H9 (cell line): Measurements from ENCODE around the gene RDH5. TPM values are rescaled to one million over a fixed set of nuclear protein-coding genes. Genes with fewer than 3 reads are reported as not detected.

Experiments
- DNase-seq: peaks from one replicate; pipeline ENCODE4 v3.0.0-alpha.2; 2017
- H2AFZ ChIP-seq: one replicate; pipeline ENCODE4 v1.6.1; 2013; ENCODE audit warnings: mild to moderate bottlenecking, low read length, control low read depth, moderate library complexity
- H2AK5ac ChIP-seq: 2 replicates; pipeline ENCODE4 v1.6.1; 2013; ENCODE audit warnings: low read length, control low read depth, mixed read lengths; ENCODE audit not compliant: insufficient read length
- H2BK120ac ChIP-seq: one replicate; pipeline ENCODE4 v1.6.1; 2013; ENCODE audit warnings: low read depth, mild to moderate bottlenecking, low read length, control low read depth, inconsistent platforms; ENCODE audit not compliant: poor library complexity, severe bottlenecking
- H2BK12ac ChIP-seq: 2 replicates; pipeline ENCODE4 v1.6.1; 2013; ENCODE audit warnings: low read length, control low read depth, mixed read lengths, low read depth; ENCODE audit not compliant: insufficient read length
- H2BK15ac ChIP-seq: 2 replicates; pipeline ENCODE4 v1.6.1; 2013; ENCODE audit warnings: low read depth, low read length, control low read depth
- H2BK20ac ChIP-seq: one replicate; pipeline ENCODE4 v1.6.1; 2013; ENCODE audit warnings: low read depth, mild to moderate bottlenecking, low read length, control low read depth, inconsistent platforms; ENCODE audit not compliant: poor library complexity, severe bottlenecking
- H2BK5ac ChIP-seq: 2 replicates; pipeline ENCODE4 v1.6.1; 2013; ENCODE audit warnings: low read length, control low read depth, mixed read lengths; ENCODE audit not compliant: insufficient read length
- H3K14ac ChIP-seq: 2 replicates; pipeline ENCODE4 v1.6.1; 2013; ENCODE audit warnings: low read length, control low read depth; ENCODE audit not compliant: insufficient read depth
- H3K18ac ChIP-seq: 2 replicates; pipeline ENCODE4 v1.6.1; 2013; ENCODE audit warnings: low read depth, mild to moderate bottlenecking, mixed read lengths, low read length, control low read depth; ENCODE audit not compliant: insufficient read length
- H3K23ac ChIP-seq: 2 replicates; pipeline ENCODE4 v1.6.1; 2013; ENCODE audit warnings: low read length, control low read depth, mixed read lengths, low read depth; ENCODE audit not compliant: insufficient read length
- H3K23me2 ChIP-seq: 2 replicates; pipeline ENCODE4 v1.6.1; 2013; ENCODE audit warnings: low read depth, mild to moderate bottlenecking, mixed read lengths, low read length, control low read depth; ENCODE audit not compliant: insufficient read length, poor library complexity, severe bottlenecking
- H3K27ac ChIP-seq: 2 replicates; pipeline ENCODE4 v1.5.1; 2013; ENCODE audit warnings: low read length, control low read depth, mixed read lengths, low read depth; ENCODE audit not compliant: insufficient read length
- H3K27me3 ChIP-seq: 2 replicates; pipeline ENCODE4 v1.6.1; 2013; ENCODE audit warnings: low read length, control low read depth, inconsistent platforms; ENCODE audit not compliant: insufficient read depth
- H3K4ac ChIP-seq: 2 replicates; pipeline ENCODE4 v1.6.1; 2013; ENCODE audit warnings: low read depth, mild to moderate bottlenecking, control low read depth, inconsistent platforms, low read length, moderate library complexity
- H3K4me1 ChIP-seq: 2 replicates; pipeline ENCODE4 v1.6.1; 2013; ENCODE audit warnings: low read length, control low read depth, inconsistent platforms; ENCODE audit not compliant: insufficient read depth
- H3K4me2 ChIP-seq: 2 replicates; pipeline ENCODE4 v1.6.1; 2013; ENCODE audit warnings: low read length, control low read depth, mixed read lengths; ENCODE audit not compliant: insufficient read length, insufficient read depth
- H3K56ac ChIP-seq: 2 replicates; pipeline ENCODE4 v1.6.1; 2013; ENCODE audit warnings: low read depth, mild to moderate bottlenecking, mixed read lengths, low read length, control low read depth; ENCODE audit not compliant: insufficient read length
- H3K79me1 ChIP-seq: 2 replicates; pipeline ENCODE4 v1.6.1; 2013; ENCODE audit warnings: low read depth, mild to moderate bottlenecking, moderate library complexity, low read length, control low read depth, inconsistent platforms; ENCODE audit not compliant: insufficient read depth, poor library complexity, severe bottlenecking
- H3K79me2 ChIP-seq: 2 replicates; pipeline ENCODE4 v1.6.1; 2013; ENCODE audit warnings: low read length, control low read depth, inconsistent platforms; ENCODE audit not compliant: insufficient read depth
- H3K9ac ChIP-seq: 2 replicates; pipeline ENCODE4 v1.6.1; 2013; ENCODE audit warnings: low read length, control low read depth, mixed read lengths; ENCODE audit not compliant: insufficient read length; ENCODE audit errors: extremely low read depth
- H3K9me3 ChIP-seq: one replicate; pipeline ENCODE4 v1.6.1; 2013; ENCODE audit warnings: low read depth, low read length, inconsistent platforms; ENCODE audit not compliant: control insufficient read depth
- H3T11ph ChIP-seq: one replicate; pipeline ENCODE4 v1.6.1; 2013; ENCODE audit warnings: mild to moderate bottlenecking, low read length, control low read depth, inconsistent platforms
- H4K20me1 ChIP-seq: one replicate; pipeline ENCODE4 v1.6.1; 2013; ENCODE audit not compliant: control insufficient read depth, insufficient read length, insufficient read depth
- H4K5ac ChIP-seq: 2 replicates; pipeline ENCODE4 v1.6.1; 2013; ENCODE audit warnings: low read depth, mild to moderate bottlenecking, mixed read lengths, low read length, control low read depth; ENCODE audit not compliant: insufficient read length
- H4K8ac ChIP-seq: replicated peaks from 2 replicates; pipeline ENCODE4 v1.6.1; 2013; ENCODE audit warnings: low read length, control low read depth, mixed read lengths, low read depth; ENCODE audit not compliant: insufficient read length
- H4K91ac ChIP-seq: 2 replicates; pipeline ENCODE4 v1.6.1; 2013; ENCODE audit warnings: low read depth, mild to moderate bottlenecking, moderate library complexity, mixed read lengths, low read length, control low read depth; ENCODE audit not compliant: insufficient read length
- H3K27ac Mint-ChIP-seq, 3 experiments: 2 replicates in 2 of 3; 3 replicates in 1 of 3; pipeline ENCODE4 v1.8.0; 2020 to 2021; ENCODE audit warnings: mixed read lengths in 3 of 3, mild to moderate bottlenecking in 1 of 3, moderate library complexity in 1 of 3
- H3K27me3 Mint-ChIP-seq: 2 replicates; pipeline ENCODE4 v1.8.0; 2021; ENCODE audit warnings: low read depth, mild to moderate bottlenecking, moderate library complexity, mixed read lengths
- H3K36me3 Mint-ChIP-seq, 3 experiments: 2 replicates in 2 of 3; 3 replicates in 1 of 3; pipeline ENCODE4 v1.8.0; 2020 to 2021; ENCODE audit warnings: low read depth in 3 of 3, mixed read lengths in 3 of 3; ENCODE audit not compliant: insufficient read depth in 1 of 3
- H3K4me1 Mint-ChIP-seq, 2 experiments: 2 replicates each; pipeline ENCODE4 v1.8.0; 2020; ENCODE audit warnings: mixed read lengths in 2 of 2
- H3K4me3 Mint-ChIP-seq, 2 experiments: 2 replicates in 1 of 2; 3 replicates in 1 of 2; pipeline ENCODE4 v1.8.0; 2020 to 2021; ENCODE audit warnings: mild to moderate bottlenecking in 2 of 2, mixed read lengths in 2 of 2, moderate library complexity in 1 of 2
- H3K9me3 Mint-ChIP-seq, 2 experiments: 2 replicates in 1 of 2; 3 replicates in 1 of 2; pipeline ENCODE4 v1.8.0; 2020; ENCODE audit warnings: mild to moderate bottlenecking in 2 of 2, mixed read lengths in 2 of 2, moderate library complexity in 1 of 2
- WGBS: extraction: QIAGEN DNeasy Blood & Tissue Kit; methylation state at CpG from one replicate; pipeline ENCODE4 v1.1.7; 2013; ENCODE audit warnings: missing lambda C conversion rate, low lambda C conversion rate, mixed read lengths; ENCODE audit not compliant: insufficient read length; ENCODE audit errors: extremely low coverage; 5-methylcytosine and 5-hydroxymethylcytosine counted together
- total RNA-seq: library from RNA; stranded (reverse); gene quantifications from 2 replicates; pipeline ENCODE4 v1.2.1, GENCODE V29; 2021
- TF ChIP-seq, protein P1 (sequence below): fragments of 200-600 bp; sonication (generic); conservative IDR thresholded peaks from 3 replicates; pipeline ENCODE4 v1.8.0; 2021; ENCODE audit warnings: antibody characterized with exemption, mild to moderate bottlenecking

The RDH5 gene
- total RNA-seq, 1 experiment from 2014 or later: 6.6 TPM

GRCh38 chr12:55713721-55714120, 6.5 kb upstream of the RDH5 start:
- Histone ChIP-seq H3K23ac (no peak overlapping the region), H4K91ac (no peak overlapping the region), H2AFZ (no peak overlapping the region), H3K27me3 (no peaks in the 10 kb centered on the region; the same call in 1 of the 2 replicates), H2AK5ac (no peak overlapping the region), H3K23me2 (peaks cover 9% of the 10 kb centered on the region), H3T11ph (no peak overlapping the region), H2BK15ac (no peak overlapping the region), H3K9ac (no peak overlapping the region), H2BK5ac (no peak overlapping the region), H2BK120ac (no peak overlapping the region), H3K4ac (no peak overlapping the region), H3K18ac (no peak overlapping the region), H3K79me2 (no peaks in the 10 kb centered on the region), H3K27ac (no peak overlapping the region), H3K56ac (no peak overlapping the region), H3K9me3 (no peaks in the 10 kb centered on the region), H3K4me1 (peaks cover 14% of the 10 kb centered on the region; the same call in 1 of the 2 replicates), H4K20me1 (no peaks in the 10 kb centered on the region), H4K8ac (no peak overlapping the region), H3K14ac (no peak overlapping the region), H2BK20ac (no peak overlapping the region), H3K79me1 (no peaks in the 10 kb centered on the region), H2BK12ac (no peak overlapping the region), H3K4me2 (no peak overlapping the region), H4K5ac (no peak overlapping the region)
- H3K27me3 Mint-ChIP-seq: peaks cover 33% of the 10 kb centered on the region
- WGBS: no CpG with 5 or more reads among the region's 2 CpGs
- 0 out of 5 replicates have a peak overlapping the region, but pooled peaks of 1 of the 2 experiments have one; percentile 1 for H3K4me3 Mint-ChIP-seq
- peaks cover 0 to under 1% (median 0%) of the 10 kb centered on the region in 3 experiments; a peak in 2 of 7 replicates for H3K36me3 Mint-ChIP-seq
- no peak overlapping the region for H3K27ac Mint-ChIP-seq
- no peak for DNase-seq
- TF ChIP-seq, protein P1, sequence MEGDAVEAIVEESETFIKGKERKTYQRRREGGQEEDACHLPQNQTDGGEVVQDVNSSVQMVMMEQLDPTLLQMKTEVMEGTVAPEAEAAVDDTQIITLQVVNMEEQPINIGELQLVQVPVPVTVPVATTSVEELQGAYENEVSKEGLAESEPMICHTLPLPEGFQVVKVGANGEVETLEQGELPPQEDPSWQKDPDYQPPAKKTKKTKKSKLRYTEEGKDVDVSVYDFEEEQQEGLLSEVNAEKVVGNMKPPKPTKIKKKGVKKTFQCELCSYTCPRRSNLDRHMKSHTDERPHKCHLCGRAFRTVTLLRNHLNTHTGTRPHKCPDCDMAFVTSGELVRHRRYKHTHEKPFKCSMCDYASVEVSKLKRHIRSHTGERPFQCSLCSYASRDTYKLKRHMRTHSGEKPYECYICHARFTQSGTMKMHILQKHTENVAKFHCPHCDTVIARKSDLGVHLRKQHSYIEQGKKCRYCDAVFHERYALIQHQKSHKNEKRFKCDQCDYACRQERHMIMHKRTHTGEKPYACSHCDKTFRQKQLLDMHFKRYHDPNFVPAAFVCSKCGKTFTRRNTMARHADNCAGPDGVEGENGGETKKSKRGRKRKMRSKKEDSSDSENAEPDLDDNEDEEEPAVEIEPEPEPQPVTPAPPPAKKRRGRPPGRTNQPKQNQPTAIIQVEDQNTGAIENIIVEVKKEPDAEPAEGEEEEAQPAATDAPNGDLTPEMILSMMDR: no peak
- H3K9me3 Mint-ChIP-seq: peaks cover 0 to 3% of the 10 kb centered on the region in 2 experiments; a peak in 3 of 5 replicates
- peaks cover 38 to 40% of the 10 kb centered on the region in 2 experiments for H3K4me1 Mint-ChIP-seq
